ENCODE results near the gene S100A12. TPM values are rescaled to one million over a fixed set of nuclear protein-coding genes. Genes with fewer than 3 reads are reported as not detected.
"Not testable (repeated sequence)": the region's sequence is repeated elsewhere in the genome, so short reads cannot be mapped to it uniquely, and the experiment has no call there.

Gene S100A12
- total RNA-seq (not detected in 2 replicates), polyA plus RNA-seq (1.1 TPM in 1 of 2 replicates, not detected in the other)

GRCh38 chr1:153375511-153375910 is at the start of gene S100A12:
Gene S100A12, minus strand, starts transcription at chr1:153375621. Its CDS starts 1,029 bp downstream, at chr1:153374592.
- Histone ChIP-seq H3K4me2 (no peak within 1 kb of the TSS), H3K27ac (no peak within 1 kb of the TSS)
- peak; percentile 42 for DNase-seq (ENCODE audit: low spot score)

GRCh38 chr1:153422450-153423068 is 47.1 kb upstream of the S100A12 start:
- H3K9me3 ChIP-seq (ENCODE audit: low read depth) = no peaks in the 10 kb centered on the region
- H3K4me2 ChIP-seq = no peak overlapping the region
- no peak overlapping the region for H3K27ac ChIP-seq
- no peaks in the 10 kb centered on the region for H3K79me2 ChIP-seq
- 9% methylated on average over 6 of the region's 6 CpGs for WGBS (ENCODE audit: low lambda C conversion rate, missing lambda C conversion rate)
- no peaks in the 10 kb centered on the region for H3K4me1 ChIP-seq (ENCODE audit: insufficient read depth)
- no peaks in the 10 kb centered on the region for H3K9me2 ChIP-seq (replicated peaks; ENCODE audit: insufficient read depth)
- no peak overlapping the region for H2AFZ ChIP-seq
- TF ChIP-seq EZH2phosphoT487 (IDR thresholded peaks at IDR 0.05; ENCODE audit: low read depth, severe bottlenecking, unreplicated experiment) (no peak), EZH2 (IDR thresholded peaks at IDR 0.05; ENCODE audit: borderline replicate concordance) (no peak), CTCF (IDR thresholded peaks at IDR 0.05; ENCODE audit: poor library complexity) (no peak)
- H3K4me3 ChIP-seq = no peak overlapping the region
- DNase-seq (ENCODE audit: low spot score) = peak; percentile 77
- H4K20me1 ChIP-seq (ENCODE audit: insufficient read depth, poor library complexity, severe bottlenecking) = no peaks in the 10 kb centered on the region
- no peaks in the 10 kb centered on the region for H3K36me3 ChIP-seq (replicated peaks; ENCODE audit: insufficient read depth, low read depth)
- H3K27me3 ChIP-seq = no peaks in the 10 kb centered on the region

More at GRCh38 chr1:153375511-153375910, at the start of gene S100A12:
- TF ChIP-seq EZH2phosphoT487 (IDR thresholded peaks at IDR 0.05; ENCODE audit: low read depth, severe bottlenecking, unreplicated experiment) (no peak), CTCF (IDR thresholded peaks at IDR 0.05; ENCODE audit: poor library complexity) (no peak)
- no peaks in the 10 kb centered on the region for H3K9me3 ChIP-seq (ENCODE audit: low read depth)
- H3K9me2 ChIP-seq (replicated peaks; ENCODE audit: insufficient read depth) = no peaks in the 10 kb centered on the region
- 67% methylated on average over 1 of the region's 1 CpG for WGBS (ENCODE audit: low lambda C conversion rate, missing lambda C conversion rate)
- H3K36me3 ChIP-seq (replicated peaks; ENCODE audit: insufficient read depth, low read depth) = no peaks in the 10 kb centered on the region
- H3K27me3 ChIP-seq = no peaks in the 10 kb centered on the region
- H2AFZ ChIP-seq = no peak within 1 kb of the TSS
- no peaks in the 10 kb centered on the region for H3K79me2 ChIP-seq
- no peak within 1 kb of the TSS for H3K4me3 ChIP-seq
- H4K20me1 ChIP-seq (ENCODE audit: insufficient read depth, poor library complexity, severe bottlenecking) = no peaks in the 10 kb centered on the region
- H3K4me1 ChIP-seq (ENCODE audit: insufficient read depth) = no peaks in the 10 kb centered on the region

- Histone ChIP-seq H3K36me3 (replicated peaks; ENCODE audit: insufficient read depth, low read depth) (no peaks in the 10 kb centered on the region), H2AFZ (no peak overlapping the region), H3K27ac (no peak overlapping the region), H3K4me1 (ENCODE audit: insufficient read depth) (no peaks in the 10 kb centered on the region), H3K27me3 (no peaks in the 10 kb centered on the region), H3K4me2 (no peak overlapping the region), H3K79me2 (no peaks in the 10 kb centered on the region), H3K4me3 (no peak overlapping the region), H3K9me3 (ENCODE audit: low read depth) (no peaks in the 10 kb centered on the region), H3K9me2 (replicated peaks; ENCODE audit: insufficient read depth) (no peaks in the 10 kb centered on the region), H4K20me1 (ENCODE audit: insufficient read depth, poor library complexity, severe bottlenecking) (no peaks in the 10 kb centered on the region)
- no peak for DNase-seq (ENCODE audit: low spot score)
- no peak for TF ChIP-seq EZH2 (IDR thresholded peaks at IDR 0.05; ENCODE audit: borderline replicate concordance)
- no peak for TF ChIP-seq CTCF (IDR thresholded peaks at IDR 0.05; ENCODE audit: poor library complexity)
- TF ChIP-seq EZH2phosphoT487 (IDR thresholded peaks at IDR 0.05; ENCODE audit: low read depth, severe bottlenecking, unreplicated experiment) = no peak
- WGBS (ENCODE audit: low lambda C conversion rate, missing lambda C conversion rate) = 75% methylated on average over 2 of the region's 2 CpGs
Observed at GRCh38 chr1:153420306-153420705, 44.9 kb upstream of the S100A12 start.

- H3K27ac ChIP-seq; H3K4me1 ChIP-seq (ENCODE audit: insufficient read depth); H3K4me2 ChIP-seq; H3K9me2 ChIP-seq (replicated peaks; ENCODE audit: insufficient read depth); H3K27me3 ChIP-seq; H2AFZ ChIP-seq; H3K4me3 ChIP-seq; H3K79me2 ChIP-seq; H3K9me3 ChIP-seq (ENCODE audit: low read depth); DNase-seq (ENCODE audit: low spot score); H4K20me1 ChIP-seq (ENCODE audit: insufficient read depth, poor library complexity, severe bottlenecking); H3K36me3 ChIP-seq (replicated peaks; ENCODE audit: insufficient read depth, low read depth): not testable (repeated sequence)
- WGBS (ENCODE audit: low lambda C conversion rate, missing lambda C conversion rate) = 51% methylated on average over 2 of the region's 2 CpGs
Observed at GRCh38 chr1:153419436-153419793, 44.0 kb upstream of the S100A12 start.

GRCh38 chr1:153418758-153419435 is 43.5 kb upstream of the S100A12 start:
- not testable (repeated sequence) for H3K36me3 ChIP-seq (replicated peaks; ENCODE audit: insufficient read depth, low read depth); H3K27me3 ChIP-seq; H3K4me1 ChIP-seq (ENCODE audit: insufficient read depth); H3K4me3 ChIP-seq; H3K4me2 ChIP-seq; H3K9me2 ChIP-seq (replicated peaks; ENCODE audit: insufficient read depth); H3K79me2 ChIP-seq; H3K9me3 ChIP-seq (ENCODE audit: low read depth); DNase-seq (ENCODE audit: low spot score); H4K20me1 ChIP-seq (ENCODE audit: insufficient read depth, poor library complexity, severe bottlenecking); H2AFZ ChIP-seq; H3K27ac ChIP-seq
- WGBS (ENCODE audit: low lambda C conversion rate, missing lambda C conversion rate) = 62% methylated on average over 7 of the region's 7 CpGs

All from hepatocyte (in vitro differentiated cells).